Measurements from ENCODE around the gene OASL.
A peak's percentile ranks its signal among the peaks of the same experiment; 100 is the strongest.

OASL gene

DNA sequence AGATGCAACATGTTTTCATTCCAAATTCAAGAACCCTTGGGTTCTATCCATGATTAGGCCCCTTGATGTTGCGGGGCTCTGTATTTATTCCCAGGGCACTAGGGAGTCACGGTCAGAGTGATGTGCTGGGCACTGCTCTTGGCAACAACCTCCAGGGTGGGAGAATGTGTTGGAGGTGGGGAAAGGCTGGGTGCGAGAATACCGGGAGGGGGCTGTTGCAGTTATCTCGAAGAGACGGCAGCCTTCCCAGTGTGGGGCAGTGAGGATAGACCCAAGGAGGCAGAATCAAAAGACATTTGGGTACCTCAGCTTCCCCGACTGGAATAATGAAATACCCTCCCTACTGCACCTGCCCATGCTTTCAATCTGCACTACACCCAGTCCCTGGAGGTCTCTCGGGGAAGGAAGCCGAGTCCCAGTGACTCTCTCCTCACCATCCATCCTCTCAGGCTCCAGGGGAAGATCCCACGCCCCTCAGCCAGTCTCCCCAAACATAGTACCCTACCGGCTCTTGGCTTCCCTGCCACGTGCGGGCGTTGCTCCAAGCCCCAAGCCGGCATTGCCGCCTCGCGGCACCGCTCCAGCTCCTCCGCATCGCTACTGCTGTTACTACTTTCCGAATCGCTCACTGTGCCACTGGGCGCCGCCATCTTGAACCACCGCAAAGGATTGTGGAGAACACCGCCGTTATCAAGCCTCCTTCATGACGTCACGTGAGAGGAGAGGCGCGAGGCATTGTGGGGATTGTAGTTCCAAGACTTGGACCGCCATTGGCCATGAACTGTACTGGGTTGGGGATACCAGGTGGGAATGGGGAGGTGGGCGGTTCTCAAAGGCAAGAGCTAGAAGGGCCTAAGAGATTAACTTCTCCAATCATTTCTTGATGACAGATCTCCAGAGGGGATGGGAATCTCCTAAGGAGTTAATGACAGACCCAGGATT, 22.9 kb downstream of the OASL start, which contains the start of gene C12orf43 (continued):
- TF ChIP-seq PRDM2 (tag by site-specific recombination; IDR thresholded peaks at IDR 0.05; ENCODE audit: borderline replicate concordance) (no peak), PBX3 (CRISPR knock-in tag; IDR thresholded peaks at IDR 0.05) (no peak), ZNF701 (tag by site-specific recombination; IDR thresholded peaks at IDR 0.05) (no peak), ZBTB6 (tag by site-specific recombination; IDR thresholded peaks at IDR 0.05) (no peak), ZFHX2 (tag by site-specific recombination; conservative IDR thresholded peaks at IDR 0.05) (0 out of 2 replicates have a peak, but pooled peaks have one; percentile 6), ZNF843 (tag by site-specific recombination; IDR thresholded peaks at IDR 0.05) (no peak), ZNF704 (tag by site-specific recombination; IDR thresholded peaks at IDR 0.05) (no peak), KLF1 (tag by site-specific recombination; IDR thresholded peaks at IDR 0.05) (peak; percentile 15; the same call in 1 of the 2 replicates), SP7 (tag by site-specific recombination; IDR thresholded peaks at IDR 0.05) (peak; percentile 71; the same call in 1 of the 2 replicates), ZBTB7A (tag by site-specific recombination; IDR thresholded peaks at IDR 0.05; ENCODE audit: low read depth) (no peak), ZNF692 (tag by site-specific recombination; IDR thresholded peaks at IDR 0.05) (peak; percentile 53; the same call in 1 of the 2 replicates), ZNF521 (tag by site-specific recombination; IDR thresholded peaks at IDR 0.05) (no peak), GLIS1 (tag by site-specific recombination; IDR thresholded peaks at IDR 0.05) (peak; percentile 21; the same call in 1 of the 2 replicates)
- TF ChIP-seq, protein P1, sequence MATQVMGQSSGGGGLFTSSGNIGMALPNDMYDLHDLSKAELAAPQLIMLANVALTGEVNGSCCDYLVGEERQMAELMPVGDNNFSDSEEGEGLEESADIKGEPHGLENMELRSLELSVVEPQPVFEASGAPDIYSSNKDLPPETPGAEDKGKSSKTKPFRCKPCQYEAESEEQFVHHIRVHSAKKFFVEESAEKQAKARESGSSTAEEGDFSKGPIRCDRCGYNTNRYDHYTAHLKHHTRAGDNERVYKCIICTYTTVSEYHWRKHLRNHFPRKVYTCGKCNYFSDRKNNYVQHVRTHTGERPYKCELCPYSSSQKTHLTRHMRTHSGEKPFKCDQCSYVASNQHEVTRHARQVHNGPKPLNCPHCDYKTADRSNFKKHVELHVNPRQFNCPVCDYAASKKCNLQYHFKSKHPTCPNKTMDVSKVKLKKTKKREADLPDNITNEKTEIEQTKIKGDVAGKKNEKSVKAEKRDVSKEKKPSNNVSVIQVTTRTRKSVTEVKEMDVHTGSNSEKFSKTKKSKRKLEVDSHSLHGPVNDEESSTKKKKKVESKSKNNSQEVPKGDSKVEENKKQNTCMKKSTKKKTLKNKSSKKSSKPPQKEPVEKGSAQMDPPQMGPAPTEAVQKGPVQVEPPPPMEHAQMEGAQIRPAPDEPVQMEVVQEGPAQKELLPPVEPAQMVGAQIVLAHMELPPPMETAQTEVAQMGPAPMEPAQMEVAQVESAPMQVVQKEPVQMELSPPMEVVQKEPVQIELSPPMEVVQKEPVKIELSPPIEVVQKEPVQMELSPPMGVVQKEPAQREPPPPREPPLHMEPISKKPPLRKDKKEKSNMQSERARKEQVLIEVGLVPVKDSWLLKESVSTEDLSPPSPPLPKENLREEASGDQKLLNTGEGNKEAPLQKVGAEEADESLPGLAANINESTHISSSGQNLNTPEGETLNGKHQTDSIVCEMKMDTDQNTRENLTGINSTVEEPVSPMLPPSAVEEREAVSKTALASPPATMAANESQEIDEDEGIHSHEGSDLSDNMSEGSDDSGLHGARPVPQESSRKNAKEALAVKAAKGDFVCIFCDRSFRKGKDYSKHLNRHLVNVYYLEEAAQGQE (tag by site-specific recombination; IDR thresholded peaks at IDR 0.05) = peak; percentile 50; the same call in 1 of the 2 replicates
- TF ChIP-seq, protein P2, sequence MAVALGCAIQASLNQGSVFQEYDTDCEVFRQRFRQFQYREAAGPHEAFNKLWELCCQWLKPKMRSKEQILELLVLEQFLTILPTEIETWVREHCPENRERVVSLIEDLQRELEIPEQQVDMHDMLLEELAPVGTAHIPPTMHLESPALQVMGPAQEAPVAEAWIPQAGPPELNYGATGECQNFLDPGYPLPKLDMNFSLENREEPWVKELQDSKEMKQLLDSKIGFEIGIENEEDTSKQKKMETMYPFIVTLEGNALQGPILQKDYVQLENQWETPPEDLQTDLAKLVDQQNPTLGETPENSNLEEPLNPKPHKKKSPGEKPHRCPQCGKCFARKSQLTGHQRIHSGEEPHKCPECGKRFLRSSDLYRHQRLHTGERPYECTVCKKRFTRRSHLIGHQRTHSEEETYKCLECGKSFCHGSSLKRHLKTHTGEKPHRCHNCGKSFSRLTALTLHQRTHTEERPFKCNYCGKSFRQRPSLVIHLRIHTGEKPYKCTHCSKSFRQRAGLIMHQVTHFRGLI (tag by site-specific recombination; IDR thresholded peaks at IDR 0.05) = no peak
- TF ChIP-seq, protein P3, sequence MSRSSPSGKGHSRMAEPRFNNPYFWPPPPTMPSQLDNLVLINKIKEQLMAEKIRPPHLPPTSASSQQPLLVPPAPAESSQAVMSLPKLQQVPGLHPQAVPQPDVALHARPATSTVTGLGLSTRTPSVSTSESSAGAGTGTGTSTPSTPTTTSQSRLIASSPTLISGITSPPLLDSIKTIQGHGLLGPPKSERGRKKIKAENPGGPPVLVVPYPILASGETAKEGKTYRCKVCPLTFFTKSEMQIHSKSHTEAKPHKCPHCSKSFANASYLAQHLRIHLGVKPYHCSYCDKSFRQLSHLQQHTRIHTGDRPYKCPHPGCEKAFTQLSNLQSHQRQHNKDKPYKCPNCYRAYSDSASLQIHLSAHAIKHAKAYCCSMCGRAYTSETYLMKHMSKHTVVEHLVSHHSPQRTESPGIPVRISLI (tag by site-specific recombination; IDR thresholded peaks at IDR 0.05) = no peak
- TF ChIP-seq, protein P4, sequence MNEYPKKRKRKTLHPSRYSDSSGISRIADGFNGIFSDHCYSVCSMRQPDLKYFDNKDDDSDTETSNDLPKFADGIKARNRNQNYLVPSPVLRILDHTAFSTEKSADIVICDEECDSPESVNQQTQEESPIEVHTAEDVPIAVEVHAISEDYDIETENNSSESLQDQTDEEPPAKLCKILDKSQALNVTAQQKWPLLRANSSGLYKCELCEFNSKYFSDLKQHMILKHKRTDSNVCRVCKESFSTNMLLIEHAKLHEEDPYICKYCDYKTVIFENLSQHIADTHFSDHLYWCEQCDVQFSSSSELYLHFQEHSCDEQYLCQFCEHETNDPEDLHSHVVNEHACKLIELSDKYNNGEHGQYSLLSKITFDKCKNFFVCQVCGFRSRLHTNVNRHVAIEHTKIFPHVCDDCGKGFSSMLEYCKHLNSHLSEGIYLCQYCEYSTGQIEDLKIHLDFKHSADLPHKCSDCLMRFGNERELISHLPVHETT (tag by site-specific recombination; IDR thresholded peaks at IDR 0.05) = peak; percentile 95

All from HEK293 (cell line).